Smooth muscle cell of bladder (primary cell): ENCODE measurements around the gene POLR2F. TPM values are rescaled to one million over a fixed set of nuclear protein-coding genes. Genes with fewer than 3 reads are reported as not detected.

Experiments
- total RNA-seq: library from RNA; depleted of rRNA; stranded (reverse); fragments of >200 nt; gene quantifications from 2 replicates; pipeline ENCODE4 v1.2.3, GENCODE V29; 2014

The POLR2F gene
- total RNA-seq = 60.2 and 80.4 TPM in 2 replicates

DNA sequence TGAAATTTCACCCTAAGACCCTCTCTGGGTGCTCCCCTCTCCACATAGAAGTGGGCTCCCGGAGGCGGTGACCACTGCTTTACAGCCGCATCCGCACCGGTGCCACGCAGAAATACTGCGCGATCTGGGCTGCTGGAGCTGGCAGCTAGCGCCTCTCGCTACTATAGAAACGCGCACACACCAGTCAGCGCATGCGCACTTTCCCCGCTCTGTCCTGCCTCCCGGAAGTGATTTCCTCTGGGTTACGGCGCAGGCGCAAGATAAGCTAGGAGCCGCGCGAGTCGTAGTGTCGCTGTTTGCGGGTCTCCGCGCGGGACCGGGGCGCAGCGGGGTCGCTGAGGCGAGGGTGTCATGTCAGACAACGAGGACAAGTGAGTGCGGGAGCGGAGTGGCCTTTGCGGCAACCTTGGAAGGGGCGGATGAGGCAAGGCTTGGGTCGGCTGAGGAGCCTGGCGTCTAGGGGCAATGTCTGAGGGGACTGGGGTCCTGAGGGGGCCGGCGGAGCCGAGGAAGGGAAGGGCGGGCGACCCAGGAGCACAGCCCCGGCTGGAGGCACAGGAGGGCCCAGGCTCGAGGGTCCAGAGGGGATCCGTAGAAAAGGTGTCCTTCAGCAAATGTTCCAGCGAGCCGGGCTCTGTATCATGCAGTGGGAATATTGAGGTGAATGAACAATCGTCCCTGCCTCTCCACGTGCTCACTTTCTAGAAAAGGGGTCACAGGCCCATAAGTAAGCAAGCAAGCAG lies at the start of gene POLR2F, which contains the start of gene C22orf23:
Gene POLR2F, plus strand, starts transcription at position 263 of the 743 bp plus-strand sequence. Its CDS starts 89 bp downstream, at position 352.
Gene C22orf23, minus strand, starts transcription at position 165 of the 743 bp plus-strand sequence. CDS start 452 bp downstream, outside the sequence.

DNA sequence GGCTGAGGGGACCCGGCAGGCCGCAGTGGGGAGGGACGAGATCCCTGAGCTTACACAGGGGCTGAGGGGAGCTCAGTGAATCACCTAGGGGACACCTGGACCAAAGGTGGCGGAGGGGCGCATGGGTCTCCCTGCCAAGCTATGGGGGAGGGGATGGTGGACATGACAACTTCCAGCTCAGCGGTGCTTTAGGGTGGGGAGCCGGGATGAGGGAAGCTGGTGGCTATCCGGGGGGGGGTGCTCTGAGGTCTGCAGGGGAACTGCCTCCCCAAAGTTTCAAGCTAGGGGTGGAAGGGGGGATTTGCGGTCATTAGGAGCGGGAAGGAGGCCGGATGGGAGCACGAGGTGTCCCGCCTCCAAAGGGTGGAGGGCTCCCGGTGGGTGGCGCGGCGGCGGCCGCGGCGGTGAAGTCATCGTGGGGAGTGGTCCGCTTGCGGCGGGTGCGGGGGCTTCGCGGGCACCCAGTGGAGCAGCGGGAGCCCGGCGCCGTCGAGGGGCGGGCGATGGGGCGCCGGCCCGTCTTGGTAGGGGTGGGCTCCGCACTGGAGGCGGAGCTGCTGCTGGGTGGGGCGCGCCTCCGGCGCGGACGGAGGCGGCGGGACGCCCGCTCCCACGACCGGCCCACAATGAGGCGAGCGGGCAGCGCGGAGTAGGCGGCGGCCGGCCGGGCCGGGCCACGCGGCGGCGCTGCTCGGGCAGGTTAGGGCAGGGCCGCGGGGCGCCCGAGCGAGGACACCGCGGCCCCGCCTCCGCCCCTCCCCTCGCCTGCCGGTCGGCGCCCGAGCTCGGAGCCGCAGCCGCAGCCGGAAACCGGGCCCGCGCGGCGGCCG lies 47.8 kb upstream of the POLR2F start, which contains the start of gene MICALL1:
Gene MICALL1, plus strand, starts transcription at position 764 of the 830 bp plus-strand sequence. CDS start 126 bp downstream, outside the sequence.

DNA sequence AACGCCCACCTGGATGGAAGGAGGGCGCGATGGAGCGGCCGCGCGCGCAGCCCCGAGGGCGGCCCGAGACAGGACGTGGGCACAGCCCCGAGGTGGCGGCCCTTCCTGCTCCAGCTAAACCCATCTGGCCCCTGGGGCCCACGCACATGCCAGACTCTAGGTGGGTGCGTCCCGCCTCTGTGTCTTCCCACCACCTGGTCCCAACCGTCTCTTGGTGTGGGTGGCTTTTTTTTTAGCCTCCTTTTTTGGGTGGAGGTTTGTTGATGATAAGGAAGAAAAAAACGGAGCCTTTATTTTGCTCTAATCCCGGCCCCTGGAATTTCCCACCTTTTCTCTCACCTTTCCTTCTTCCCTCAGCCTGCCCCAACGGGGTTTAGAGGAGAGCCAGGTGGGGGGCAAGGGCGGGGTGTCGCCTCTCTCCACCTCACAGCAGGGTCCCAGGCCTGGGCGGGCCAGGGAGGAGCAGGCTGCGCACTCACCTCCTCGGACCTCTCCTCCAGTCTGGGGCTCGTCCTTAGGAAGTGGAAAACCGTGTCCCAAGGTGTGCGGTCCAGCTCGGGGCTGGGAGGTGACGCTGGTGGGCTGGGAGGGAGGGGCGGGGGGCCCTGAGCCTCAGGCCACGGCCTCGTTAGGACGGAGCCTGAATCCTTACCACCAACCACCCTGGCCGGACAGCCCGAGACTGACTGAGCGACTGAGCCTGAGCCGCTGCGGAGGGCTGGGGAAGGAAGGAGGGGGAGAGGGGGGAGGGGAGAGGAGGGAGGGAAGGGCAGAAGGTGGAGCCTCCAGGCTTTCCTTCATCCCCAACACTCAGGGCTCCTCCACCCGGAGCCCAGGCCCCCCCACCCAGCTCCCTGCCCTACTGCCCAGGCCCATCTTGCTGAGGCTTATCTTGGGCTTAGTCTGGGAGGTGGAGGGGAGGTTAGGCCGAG lies 30.6 kb downstream of the POLR2F start, which contains the start of gene SOX10:
Gene SOX10, minus strand, starts transcription at position 696 of the 932 bp plus-strand sequence. CDS start 771 bp downstream, outside the sequence.

Other genes starting within 250 kb of the POLR2F start
- gene GCAT, start 145.8 kb upstream of the POLR2F start, total RNA-seq = 33.9 and 40.1 TPM in 2 replicates
- 0.14 TPM in 1 of 2 replicates, not detected in the other for gene GALR3, start 130.3 kb upstream of the POLR2F start, total RNA-seq
- gene ANKRD54, start 109.4 kb upstream of the POLR2F start, total RNA-seq = 14.8 and 17.4 TPM in 2 replicates
- 309 and 357 TPM in 2 replicates for gene EIF3L, start 104.3 kb upstream of the POLR2F start, total RNA-seq
- 11.5 and 13.8 TPM in 2 replicates for gene MICALL1, start 47.4 kb upstream of the POLR2F start, total RNA-seq
- gene C22orf23, start 98 bp upstream of the POLR2F start, total RNA-seq = 0.14 and 0.28 TPM in 2 replicates
- gene SOX10, start 30.9 kb downstream of the POLR2F start, total RNA-seq = not detected in 2 replicates
- gene PICK1, start 103.7 kb downstream of the POLR2F start, total RNA-seq = 5.7 and 7.3 TPM in 2 replicates
- gene SLC16A8, start 130.5 kb downstream of the POLR2F start, total RNA-seq = 0.14 and 0.18 TPM in 2 replicates
- 0.28 and 0.46 TPM in 2 replicates for gene BAIAP2L2, start 157.0 kb downstream of the POLR2F start, total RNA-seq
- gene PLA2G6, start 228.1 kb downstream of the POLR2F start, total RNA-seq = 14.1 and 16.8 TPM in 2 replicates
- gene MAFF, start 248.3 kb downstream of the POLR2F start, total RNA-seq = 10.5 and 19.9 TPM in 2 replicates